Right lung (tissue), 5 donors: ENCODE measurements around the gene SLC4A1. TPM values are rescaled to one million over a fixed set of nuclear protein-coding genes. Genes with fewer than 3 reads are reported as not detected.
"Not testable (repeated sequence)": the region's sequence is repeated elsewhere in the genome, so short reads cannot be mapped to it uniquely, and the experiment has no call there.

Experiments used
- DNase-seq, 2 donors: peaks; one replicate each; pipeline ENCODE4 v3.0.0-alpha.2; 2013
- polyA plus RNA-seq, 5 donors: library from polyadenylated mRNA; unstranded; fragments of 120-200 nt; gene quantifications; one replicate each; pipeline versions ENCODE4 v1.2.1 to v1.2.3, GENCODE V29; 2013; ENCODE audit warnings: inconsistent platforms in 1 of 5, low replicate concordance in 1 of 5; ENCODE audit not compliant: insufficient read length in 5 of 5, insufficient read depth in 1 of 5

SLC4A1 gene
- polyA plus RNA-seq, 5 donors: 7.5 to 32.1 (median 12.0) TPM

- DNase-seq: no peak
Measured at GRCh38 chr17:44260296-44260695, 7.6 kb downstream of the SLC4A1 start.

GRCh38 chr17:44258811-44259351 is 9.1 kb downstream of the SLC4A1 start:
- DNase-seq: no peak

- DNase-seq: no peak
Measured at GRCh38 chr17:44257815-44258760, 9.8 kb downstream of the SLC4A1 start.

- DNase-seq: no peak
Measured at GRCh38 chr17:44256671-44257070, 11.3 kb downstream of the SLC4A1 start.

- no peak for DNase-seq
Measured at GRCh38 chr17:44255915-44256314, 12.0 kb downstream of the SLC4A1 start.

GRCh38 chr17:44254361-44255095 is 13.4 kb downstream of the SLC4A1 start:
- no peak for DNase-seq

- no peak for DNase-seq
Measured at GRCh38 chr17:44253006-44253405, 14.9 kb downstream of the SLC4A1 start.

- no peak for DNase-seq
Measured at GRCh38 chr17:44251062-44251461, 16.9 kb downstream of the SLC4A1 start.

GRCh38 chr17:44249501-44250246 is 18.3 kb downstream of the SLC4A1 start:
- no peak for DNase-seq

- no peak for DNase-seq
Measured at GRCh38 chr17:44247876-44248736, 19.8 kb downstream of the SLC4A1 start.

GRCh38 chr17:44247440-44247841 is 20.5 kb downstream of the SLC4A1 start:
- DNase-seq: no peak

- DNase-seq: no peak
Measured at GRCh38 chr17:44241106-44241624, 26.8 kb downstream of the SLC4A1 start.

- not testable (repeated sequence) for DNase-seq
Measured at GRCh38 chr17:44237886-44238285, 30.0 kb downstream of the SLC4A1 start.

- DNase-seq: no peak
Measured at GRCh38 chr17:44236444-44236991, 31.4 kb downstream of the SLC4A1 start.

GRCh38 chr17:44235583-44235936 is 32.4 kb downstream of the SLC4A1 start:
- DNase-seq: no peak

- no peak for DNase-seq
Measured at GRCh38 chr17:44233582-44233981, 34.4 kb downstream of the SLC4A1 start.

GRCh38 chr17:44232061-44232460 is 35.9 kb downstream of the SLC4A1 start:
- DNase-seq: no peak

- no peak for DNase-seq
Measured at GRCh38 chr17:44230140-44230539, 37.8 kb downstream of the SLC4A1 start.

- no peak for DNase-seq
Measured at GRCh38 chr17:44229090-44229489, 38.8 kb downstream of the SLC4A1 start.

GRCh38 chr17:44223541-44224071 is 44.3 kb downstream of the SLC4A1 start:
- no peak for DNase-seq
